Activated effector memory CD4-positive, alpha-beta T cell treated with anti-CD3 and anti-CD28 coated beads, Interleukin-2, amount 50 U/mL, for 16 hours (primary cell): ENCODE measurements around the gene LRCH1.

ENCODE experiments used
- DNase-seq: peaks from one replicate; pipeline ENCODE4 v3.0.0-alpha.2; 2020

Gene LRCH1

GRCh38 chr13:46668302-46668720, 115.3 kb downstream of the LRCH1 start:
- no peak for DNase-seq

GRCh38 chr13:46668931-46669525, 116.1 kb downstream of the LRCH1 start:
- no peak for DNase-seq

GRCh38 chr13:46672338-46673090, 119.5 kb downstream of the LRCH1 start:
- no peak for DNase-seq

GRCh38 chr13:46675016-46675415, 122.0 kb downstream of the LRCH1 start:
- DNase-seq, result no peak

GRCh38 chr13:46676378-46676725, 123.4 kb downstream of the LRCH1 start:
- DNase-seq, result no peak

- no peak for DNase-seq
Measured at GRCh38 chr13:46679369-46680120, 126.6 kb downstream of the LRCH1 start.

- no peak for DNase-seq
Measured at GRCh38 chr13:46682015-46682414, 129.0 kb downstream of the LRCH1 start.

GRCh38 chr13:46682707-46683106, 129.7 kb downstream of the LRCH1 start:
- no peak for DNase-seq

- DNase-seq, result no peak
Measured at GRCh38 chr13:46683676-46684260, 130.8 kb downstream of the LRCH1 start.

GRCh38 chr13:46684287-46685001, 131.5 kb downstream of the LRCH1 start:
- no peak for DNase-seq

- DNase-seq, result no peak
Measured at GRCh38 chr13:46685006-46685730, 132.2 kb downstream of the LRCH1 start.

- no peak for DNase-seq
Measured at GRCh38 chr13:46686171-46686570, 133.2 kb downstream of the LRCH1 start.

- DNase-seq, result no peak
Measured at GRCh38 chr13:46687810-46688209, 134.8 kb downstream of the LRCH1 start.

- DNase-seq, result no peak
Measured at GRCh38 chr13:46688306-46688705, 135.3 kb downstream of the LRCH1 start.

- DNase-seq, result no peak
Measured at GRCh38 chr13:46698014-46698413, 145.0 kb downstream of the LRCH1 start.

- DNase-seq, result no peak
Measured at GRCh38 chr13:46698910-46699460, 146.0 kb downstream of the LRCH1 start.

- DNase-seq, result no peak
Measured at GRCh38 chr13:46712524-46712923, 159.6 kb downstream of the LRCH1 start.

GRCh38 chr13:46715363-46715762, 162.4 kb downstream of the LRCH1 start:
- DNase-seq, result no peak

GRCh38 chr13:46716821-46717220, 163.9 kb downstream of the LRCH1 start:
- no peak for DNase-seq

GRCh38 chr13:46717275-46717674, 164.3 kb downstream of the LRCH1 start:
- DNase-seq, result no peak

GRCh38 chr13:46717856-46718255, 164.9 kb downstream of the LRCH1 start:
- no peak for DNase-seq

GRCh38 chr13:46720189-46720588, 167.2 kb downstream of the LRCH1 start:
- DNase-seq, result no peak
